Stimulated activated CD4-positive, alpha-beta T cell treated with anti-CD3 and anti-CD28 coated beads, Interleukin-4, amount 100 ng/mL, for 24 hours (primary cell): ENCODE results near the gene CCAR1.
"Not testable (repeated sequence)": the region's sequence is repeated elsewhere in the genome, so short reads cannot be mapped to it uniquely, and the experiment has no call there.

Experiments used
- DNase-seq: peaks from one replicate; pipeline ENCODE4 v3.0.0-alpha.2; 2020

The CCAR1 gene

DNA sequence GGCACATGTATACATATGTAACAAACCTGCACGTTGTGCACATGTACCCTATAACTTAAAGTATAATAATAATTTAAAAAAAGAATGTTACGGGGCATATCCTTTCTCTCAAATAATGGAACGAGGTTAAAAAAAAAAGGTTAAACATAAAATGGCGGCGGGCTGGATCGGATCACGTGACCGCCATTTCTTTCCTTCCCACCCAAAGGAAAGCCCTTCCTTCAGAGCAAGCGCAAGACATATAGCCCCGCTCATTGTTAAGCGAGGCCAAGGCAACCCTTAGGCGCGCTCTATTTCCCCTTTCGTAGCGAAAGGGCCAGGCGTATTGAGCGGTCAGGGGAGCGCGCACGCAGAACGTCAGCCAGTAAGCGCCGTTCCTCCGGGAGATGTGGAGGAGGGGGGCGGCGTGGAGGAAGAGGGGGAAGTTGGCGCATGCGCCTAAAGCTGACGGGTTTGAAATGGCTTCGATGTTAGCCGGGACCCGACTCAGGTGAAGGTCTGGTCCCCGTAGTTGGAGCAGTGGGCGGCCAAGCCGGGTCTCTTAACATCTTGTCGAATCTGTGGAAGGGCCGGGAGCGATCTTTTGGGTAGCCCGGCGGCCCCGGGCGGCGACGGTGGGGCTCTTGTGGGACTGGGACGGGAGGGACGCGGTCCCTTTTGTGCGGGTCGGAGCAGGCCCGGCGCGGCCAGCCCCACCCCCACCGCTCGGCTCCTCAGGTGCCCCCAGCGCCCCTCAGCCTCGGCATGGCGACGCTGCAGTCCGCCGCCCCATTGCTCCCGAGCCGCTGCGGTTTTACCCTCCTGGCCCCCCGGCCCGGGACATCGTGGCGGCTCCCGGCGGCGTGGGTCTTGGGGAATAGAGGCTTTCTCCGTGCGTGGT lies at the start of gene CCAR1:
TSS of gene CCAR1 (plus strand) at position 447 of the 880 bp plus-strand sequence. CDS start 1,266 bp downstream, outside the sequence.
- DNase-seq = peak; percentile 98

- no peak for DNase-seq
Observed at GRCh38 chr10:68684413-68684812, 36.6 kb upstream of the CCAR1 start.

- no peak for DNase-seq
Observed at GRCh38 chr10:68696018-68696417, 25.0 kb upstream of the CCAR1 start.

DNA sequence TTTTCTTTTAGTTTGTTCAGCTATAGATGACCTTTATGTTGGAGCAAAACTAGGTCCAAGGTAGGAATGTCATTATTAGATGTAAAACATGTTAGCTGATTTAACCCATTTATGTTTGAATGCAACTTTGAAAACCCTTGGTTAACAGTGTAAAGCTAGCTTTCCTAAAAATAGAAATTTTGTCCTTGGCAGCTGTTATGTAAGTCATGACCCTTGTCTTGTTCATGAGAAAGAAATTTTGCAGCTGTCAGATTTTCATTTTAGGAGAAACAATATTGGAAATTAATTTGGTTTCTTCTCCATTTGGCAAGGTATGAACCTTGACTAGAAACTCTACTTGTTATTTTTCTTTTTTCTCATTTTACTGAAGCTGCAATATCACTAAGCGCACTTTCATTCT lies 23.9 kb upstream of the CCAR1 start:
- DNase-seq = no peak

DNA sequence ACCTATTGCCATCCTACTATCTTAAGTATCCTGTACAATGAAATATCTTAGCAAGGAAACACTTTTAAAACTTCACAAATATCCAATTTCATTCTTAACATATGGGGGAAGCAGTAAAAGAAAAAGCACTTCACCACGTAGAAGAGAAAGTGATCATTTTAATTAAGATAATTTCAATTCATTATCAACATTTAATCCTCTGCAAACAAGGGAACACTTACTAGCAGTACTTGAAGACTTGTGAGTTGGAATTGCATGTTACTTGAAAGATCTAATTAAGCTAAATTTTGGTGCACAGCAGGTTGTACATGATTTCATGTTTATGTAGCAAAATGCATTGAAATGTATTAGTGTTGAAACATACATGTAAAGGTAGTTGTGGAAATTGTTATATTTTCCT lies 20.8 kb upstream of the CCAR1 start:
- DNase-seq = no peak

GRCh38 chr10:68705548-68705947 lies 15.5 kb upstream of the CCAR1 start:
- no peak for DNase-seq

DNA sequence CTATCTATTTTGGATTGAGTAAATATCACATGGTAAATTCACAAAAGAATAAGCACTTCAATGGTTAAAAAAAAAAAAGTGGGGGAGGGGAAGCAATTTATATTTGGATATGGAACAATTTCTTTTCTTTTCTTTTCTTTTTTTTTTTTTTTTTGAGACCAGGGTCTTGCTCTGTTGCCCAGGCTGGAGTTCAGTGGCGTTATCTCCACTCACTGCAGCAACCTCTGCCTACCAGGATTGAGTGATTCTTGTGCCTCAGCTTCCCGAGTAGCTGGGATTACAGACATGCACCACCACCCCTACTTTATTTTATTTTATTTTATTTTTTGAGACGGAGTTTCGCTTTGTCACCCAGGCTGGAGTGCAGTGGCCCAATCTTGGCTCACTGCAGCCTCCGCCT lies 12.1 kb upstream of the CCAR1 start:
- DNase-seq = not testable (repeated sequence)

GRCh38 chr10:68713065-68713464 lies 8.0 kb upstream of the CCAR1 start:
- not testable (repeated sequence) for DNase-seq

GRCh38 chr10:68717435-68717834 lies 3.6 kb upstream of the CCAR1 start:
- no peak for DNase-seq

- no peak for DNase-seq
Observed at GRCh38 chr10:68721673-68722335, 765 bp downstream of the CCAR1 start.

DNA sequence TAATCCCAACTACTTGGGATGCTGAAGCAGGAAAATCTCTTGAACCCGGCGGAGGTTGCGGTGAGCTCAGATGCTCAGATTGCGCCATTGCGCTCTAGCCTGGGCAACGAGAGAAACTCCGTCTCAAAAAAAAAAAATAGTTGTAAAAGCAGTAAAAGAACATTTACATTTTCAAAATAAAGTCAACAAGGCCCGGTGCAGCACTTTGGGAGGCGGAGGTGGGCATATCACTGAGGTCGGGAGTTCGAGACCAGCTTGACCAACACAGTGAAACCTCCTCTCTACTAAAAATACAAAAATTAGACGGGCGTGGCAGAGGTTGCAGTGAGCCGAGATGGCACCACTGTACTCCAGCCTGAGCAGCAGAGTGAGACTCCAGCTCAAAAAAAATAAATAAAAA lies 4.0 kb downstream of the CCAR1 start:
- no peak for DNase-seq

GRCh38 chr10:68727146-68727545 lies 6.1 kb downstream of the CCAR1 start:
- no peak for DNase-seq

- DNase-seq = no peak
Observed at GRCh38 chr10:68732651-68733050, 11.6 kb downstream of the CCAR1 start.

- no peak for DNase-seq
Observed at GRCh38 chr10:68734349-68734748, 13.3 kb downstream of the CCAR1 start.

DNA sequence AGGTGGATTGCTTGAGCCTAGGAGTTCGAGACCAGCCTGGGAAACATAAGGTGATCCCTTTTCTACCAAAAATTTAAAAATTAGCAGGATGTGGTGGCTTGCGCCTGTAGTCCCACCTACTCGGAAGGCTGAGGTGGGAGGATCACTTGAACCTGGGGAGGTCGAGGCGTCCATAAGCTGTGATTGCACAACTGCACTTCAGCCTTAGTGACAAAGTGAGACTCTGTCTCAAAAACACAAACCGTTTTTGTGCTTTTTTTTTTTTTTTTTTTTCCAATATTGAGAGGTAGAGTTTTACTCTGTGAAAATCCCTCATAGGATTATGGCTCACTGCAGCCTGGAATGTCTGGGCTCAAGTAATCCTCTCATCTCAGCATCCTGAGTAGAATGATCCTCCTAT lies 14.1 kb downstream of the CCAR1 start:
- no peak for DNase-seq

DNA sequence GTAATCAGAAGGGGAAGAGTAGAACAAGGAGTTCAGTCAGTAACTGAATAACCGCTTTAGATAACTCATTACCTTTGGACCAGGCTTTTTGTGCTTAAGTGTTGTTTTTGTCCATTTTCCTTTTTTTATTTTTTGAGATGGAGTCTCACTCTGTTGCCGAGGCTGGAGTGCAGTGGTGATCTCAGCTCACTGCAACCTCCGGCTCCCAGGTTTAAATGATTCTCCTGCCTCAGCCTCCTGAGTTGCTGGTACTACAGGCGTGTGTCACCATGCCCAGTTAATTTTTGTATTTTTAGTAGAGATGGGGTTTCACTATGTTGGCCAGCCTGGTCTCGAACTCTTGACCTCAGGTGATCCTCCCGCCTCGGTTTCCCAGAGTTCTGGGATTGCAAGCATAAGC lies 14.7 kb downstream of the CCAR1 start:
- not testable (repeated sequence) for DNase-seq

DNA sequence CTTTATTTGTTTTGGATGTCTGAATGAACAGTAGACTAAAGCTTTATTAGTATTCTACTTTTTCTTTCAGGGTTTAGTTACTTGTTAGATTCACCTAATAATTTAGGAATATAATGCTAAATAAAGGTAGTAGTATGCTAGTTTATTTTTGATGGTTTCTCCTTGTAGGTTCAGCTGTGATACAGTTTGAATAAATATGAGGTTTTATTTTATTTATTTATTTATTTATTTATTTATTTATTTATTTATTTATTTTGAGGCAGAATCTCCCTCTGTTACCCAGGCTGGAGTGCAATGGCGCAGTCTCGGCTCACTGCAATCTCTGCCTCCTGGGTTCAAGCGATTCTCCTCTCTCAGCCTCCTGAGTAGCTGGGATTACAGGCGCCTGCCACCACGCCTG lies 19.6 kb downstream of the CCAR1 start:
- not testable (repeated sequence) for DNase-seq

DNA sequence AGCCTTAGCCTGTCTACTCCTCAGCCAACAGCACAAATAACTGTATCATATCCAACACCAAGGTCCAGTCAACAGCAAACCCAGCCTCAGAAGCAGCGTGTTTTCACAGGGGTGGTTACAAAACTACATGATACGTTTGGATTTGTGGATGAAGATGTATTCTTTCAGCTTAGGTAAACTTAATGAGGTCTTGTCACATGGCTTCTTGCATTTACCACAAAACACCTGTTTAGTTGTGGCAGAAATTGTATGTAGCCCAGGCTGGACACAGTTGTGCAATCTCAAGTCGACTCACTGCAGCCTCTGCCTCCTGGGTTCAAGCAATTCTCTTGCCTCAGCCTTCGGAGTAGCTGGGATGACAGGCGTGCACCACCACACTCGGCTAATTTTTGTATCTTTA lies 21.4 kb downstream of the CCAR1 start:
- no peak for DNase-seq

DNA sequence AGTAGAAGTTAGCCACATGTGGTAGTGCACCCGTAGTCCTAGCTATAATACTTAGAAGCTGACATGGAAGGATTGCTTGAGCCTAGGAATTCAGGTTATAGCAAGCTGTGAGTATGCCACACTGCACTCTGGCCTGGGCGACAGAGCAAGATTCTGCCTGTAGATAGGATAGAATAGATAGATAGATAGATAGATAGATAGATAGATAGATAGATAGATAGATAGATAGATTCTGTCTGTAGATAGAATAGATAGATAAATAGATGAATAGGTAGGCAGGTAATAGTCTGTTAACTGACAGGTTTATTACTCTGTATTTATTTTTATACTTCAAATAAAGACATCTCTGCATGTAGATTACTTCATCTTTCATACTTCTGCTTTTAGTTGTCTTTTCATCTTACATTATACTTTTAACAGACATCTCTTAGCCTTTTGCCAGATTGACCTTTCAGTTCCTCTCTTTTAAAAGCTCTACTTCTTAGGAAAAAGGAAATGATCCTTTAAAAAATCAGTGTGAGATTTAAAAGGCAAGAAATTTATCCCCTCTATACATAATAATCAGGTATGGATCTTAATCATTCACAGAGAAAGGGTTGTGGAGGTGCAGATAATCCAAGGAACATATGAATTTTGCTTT lies 31.8 kb downstream of the CCAR1 start:
- no peak for DNase-seq

DNA sequence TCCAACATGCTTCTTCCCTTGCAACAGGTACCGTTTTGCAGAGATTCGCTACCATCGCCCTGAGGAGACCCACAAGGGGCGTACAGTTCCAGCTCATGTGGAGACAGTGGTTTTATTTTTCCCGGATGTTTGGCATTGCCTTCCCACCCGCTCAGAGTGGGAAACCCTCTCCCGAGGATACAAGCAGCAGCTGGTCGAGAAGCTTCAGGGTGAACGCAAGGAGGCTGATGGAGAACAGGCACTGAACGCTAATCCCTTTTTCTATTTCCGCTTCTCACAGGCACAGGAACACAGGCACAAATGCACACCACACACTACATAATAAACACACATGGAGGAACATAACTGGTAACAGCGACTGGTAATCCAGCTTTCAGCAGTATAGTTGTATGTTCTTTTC lies 35.2 kb downstream of the CCAR1 start:
- DNase-seq = no peak

GRCh38 chr10:68756766-68757165 lies 35.7 kb downstream of the CCAR1 start:
- DNase-seq = no peak

DNA sequence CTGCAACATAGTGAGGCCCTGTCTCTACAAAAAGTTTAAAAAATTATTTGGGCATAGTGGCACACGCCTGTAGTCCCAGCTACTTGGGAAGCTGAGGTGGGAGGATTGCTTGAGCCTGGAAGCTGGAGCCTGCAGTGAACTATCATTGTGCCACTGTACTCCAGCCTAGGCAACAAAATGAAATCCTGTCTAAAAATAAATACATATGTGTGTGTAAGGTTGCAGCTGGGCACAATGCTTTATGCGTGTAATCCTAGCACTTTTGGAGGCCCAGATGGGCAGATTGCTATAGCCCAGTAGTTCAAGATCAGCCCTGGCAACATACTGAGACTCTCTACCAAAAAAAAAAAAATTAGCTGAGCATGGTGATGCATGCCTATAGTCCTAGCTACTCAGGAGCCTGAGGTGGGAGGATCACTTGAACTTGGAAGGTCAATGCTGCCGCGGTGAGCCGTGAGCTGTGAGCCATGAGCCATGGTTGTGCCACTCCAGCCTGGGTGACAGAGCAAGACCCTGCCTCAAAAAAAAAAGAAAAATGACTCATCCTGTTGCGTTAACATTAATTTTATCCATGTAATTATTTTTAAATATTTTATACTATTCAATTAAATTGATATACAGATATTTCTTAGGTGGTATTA lies 38.3 kb downstream of the CCAR1 start:
- DNase-seq = no peak

DNA sequence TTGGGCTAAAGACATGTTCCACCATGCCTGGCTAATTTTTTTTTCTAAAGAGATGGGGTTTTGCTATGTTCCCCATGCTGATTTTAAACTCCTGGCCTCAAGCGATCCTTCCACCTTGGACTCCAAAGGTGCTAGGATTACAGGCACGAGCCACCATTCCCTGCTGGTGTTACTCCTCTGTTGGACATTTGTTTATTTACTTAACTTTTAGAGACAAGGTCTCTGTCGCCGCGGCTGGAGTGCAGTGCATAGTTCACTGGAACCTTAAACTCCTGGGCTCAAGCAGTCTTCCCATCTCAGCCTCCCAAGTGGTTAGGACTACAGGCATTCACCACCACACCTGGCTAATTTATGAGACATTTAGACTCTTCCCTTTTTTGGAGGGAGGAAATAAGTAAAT lies 38.9 kb downstream of the CCAR1 start:
- DNase-seq = no peak
